HepG2 (cell line): ENCODE data around the gene PTS. TPM values are rescaled to one million over a fixed set of nuclear protein-coding genes. Genes with fewer than 3 reads are reported as not detected.

Experiments
- ASH2L ChIP-seq: fragments of 300-600, 200-600 bp; sonication (generic); IDR thresholded peaks from 2 replicates; pipeline ENCODE4 v1.7.0; 2017; ENCODE audit warnings: low read depth, mild to moderate bottlenecking, moderate library complexity, mixed read lengths, low read length; ENCODE audit not compliant: insufficient read length
- DPF2 ChIP-seq: sonication (generic); formaldehyde crosslinking; IDR thresholded peaks from 2 replicates; pipeline ENCODE4 v1.4.0; 2020; ENCODE audit warnings: mild to moderate bottlenecking, low read depth, missing genetic modification reagents, borderline replicate concordance
- FOXA3 ChIP-seq: IDR thresholded peaks from 2 replicates; pipeline ENCODE4 v1.6.1; 2016; ENCODE audit warnings: missing genetic modification reagents, missing compliant biosample characterization
- PATZ1 ChIP-seq: sonication (generic); formaldehyde crosslinking; IDR thresholded peaks from 2 replicates; pipeline ENCODE4 v1.4.0; 2020; ENCODE audit warnings: missing genetic modification reagents
- RBM22 ChIP-seq: fragments of 200-400 bp; formaldehyde crosslinking; optimal IDR thresholded peaks from 2 replicates; pipeline ENCODE3; 2017; ENCODE audit warnings: mild to moderate bottlenecking, low read length, moderate library complexity
- TEAD3 ChIP-seq: optimal IDR thresholded peaks from 2 replicates; pipeline ENCODE3; 2016; ENCODE audit warnings: borderline replicate concordance
- ZFP90 ChIP-seq: sonication (generic); formaldehyde crosslinking; IDR thresholded peaks from 2 replicates; pipeline ENCODE4 v1.8.0; 2022; ENCODE audit warnings: missing genetic modification reagents, mild to moderate bottlenecking, inconsistent platforms, borderline replicate concordance
- polyA plus RNA-seq, 8 experiments: library from polyadenylated mRNA; depleted of rRNA in 3 of 8; stranded (reverse) in 7 of 8; unstranded in 1 of 8; fragments of >200 nt; fragmentation: Illumina TruSeq in 4 of 8; extraction: Trizol in 4 of 8; gene quantifications; 2 replicates each; pipeline versions ENCODE4 v1.2.1 to v1.2.3, GENCODE V29; 2011 to 2016; ENCODE audit warnings: low read depth in 4 of 8, missing spikeins in 1 of 8, mixed read lengths in 1 of 8; ENCODE audit not compliant: insufficient read depth in 1 of 8
- total RNA-seq, 5 experiments: library from RNA; depleted of rRNA; stranded (reverse); fragments of >200 nt; fragmentation: Illumina TruSeq; extraction: Trizol; gene quantifications; 2 replicates each; pipeline ENCODE4 v1.2.3, GENCODE V29; 2016; ENCODE audit warnings: low read depth in 1 of 5
- TF ChIP-seq, protein P1 (sequence below): sonication (generic); formaldehyde crosslinking; IDR thresholded peaks from 2 replicates; pipeline ENCODE4 v1.4.0; 2020; ENCODE audit warnings: missing genetic modification reagents, borderline replicate concordance
- TF ChIP-seq, protein P2 (sequence below): sonication (generic); formaldehyde crosslinking; IDR thresholded peaks from one replicate; pipeline ENCODE4 v1.5.1; 2020; ENCODE audit warnings: mild to moderate bottlenecking, missing genetic modification reagents; ENCODE audit errors: not compliant biosample characterization

The PTS gene
- total and polyA plus RNA-seq, 2 of the 13 experiments (the other 11 are each of a cell fraction or from before 2014, with no cell fraction given) = 33.6 to 49.3 TPM

- TF ChIP-seq, protein P1, sequence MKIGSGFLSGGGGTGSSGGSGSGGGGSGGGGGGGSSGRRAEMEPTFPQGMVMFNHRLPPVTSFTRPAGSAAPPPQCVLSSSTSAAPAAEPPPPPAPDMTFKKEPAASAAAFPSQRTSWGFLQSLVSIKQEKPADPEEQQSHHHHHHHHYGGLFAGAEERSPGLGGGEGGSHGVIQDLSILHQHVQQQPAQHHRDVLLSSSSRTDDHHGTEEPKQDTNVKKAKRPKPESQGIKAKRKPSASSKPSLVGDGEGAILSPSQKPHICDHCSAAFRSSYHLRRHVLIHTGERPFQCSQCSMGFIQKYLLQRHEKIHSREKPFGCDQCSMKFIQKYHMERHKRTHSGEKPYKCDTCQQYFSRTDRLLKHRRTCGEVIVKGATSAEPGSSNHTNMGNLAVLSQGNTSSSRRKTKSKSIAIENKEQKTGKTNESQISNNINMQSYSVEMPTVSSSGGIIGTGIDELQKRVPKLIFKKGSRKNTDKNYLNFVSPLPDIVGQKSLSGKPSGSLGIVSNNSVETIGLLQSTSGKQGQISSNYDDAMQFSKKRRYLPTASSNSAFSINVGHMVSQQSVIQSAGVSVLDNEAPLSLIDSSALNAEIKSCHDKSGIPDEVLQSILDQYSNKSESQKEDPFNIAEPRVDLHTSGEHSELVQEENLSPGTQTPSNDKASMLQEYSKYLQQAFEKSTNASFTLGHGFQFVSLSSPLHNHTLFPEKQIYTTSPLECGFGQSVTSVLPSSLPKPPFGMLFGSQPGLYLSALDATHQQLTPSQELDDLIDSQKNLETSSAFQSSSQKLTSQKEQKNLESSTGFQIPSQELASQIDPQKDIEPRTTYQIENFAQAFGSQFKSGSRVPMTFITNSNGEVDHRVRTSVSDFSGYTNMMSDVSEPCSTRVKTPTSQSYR (CRISPR knock-in tag) = peak; percentile 85
- TF ChIP-seq PATZ1 (CRISPR knock-in tag) (peak; percentile 52; the same call in 1 of the 2 replicates), RBM22 (no peak), DPF2 (CRISPR knock-in tag) (0 out of 2 replicates have a peak, but pooled peaks have one; percentile 31), ASH2L (peak; percentile 25), TEAD3 (CRISPR knock-in tag) (peak; percentile 47), FOXA3 (CRISPR knock-in tag) (peak; percentile 22; the same call in 1 of the 2 replicates), ZFP90 (CRISPR knock-in tag) (peak; percentile 100)
- TF ChIP-seq, protein P2, sequence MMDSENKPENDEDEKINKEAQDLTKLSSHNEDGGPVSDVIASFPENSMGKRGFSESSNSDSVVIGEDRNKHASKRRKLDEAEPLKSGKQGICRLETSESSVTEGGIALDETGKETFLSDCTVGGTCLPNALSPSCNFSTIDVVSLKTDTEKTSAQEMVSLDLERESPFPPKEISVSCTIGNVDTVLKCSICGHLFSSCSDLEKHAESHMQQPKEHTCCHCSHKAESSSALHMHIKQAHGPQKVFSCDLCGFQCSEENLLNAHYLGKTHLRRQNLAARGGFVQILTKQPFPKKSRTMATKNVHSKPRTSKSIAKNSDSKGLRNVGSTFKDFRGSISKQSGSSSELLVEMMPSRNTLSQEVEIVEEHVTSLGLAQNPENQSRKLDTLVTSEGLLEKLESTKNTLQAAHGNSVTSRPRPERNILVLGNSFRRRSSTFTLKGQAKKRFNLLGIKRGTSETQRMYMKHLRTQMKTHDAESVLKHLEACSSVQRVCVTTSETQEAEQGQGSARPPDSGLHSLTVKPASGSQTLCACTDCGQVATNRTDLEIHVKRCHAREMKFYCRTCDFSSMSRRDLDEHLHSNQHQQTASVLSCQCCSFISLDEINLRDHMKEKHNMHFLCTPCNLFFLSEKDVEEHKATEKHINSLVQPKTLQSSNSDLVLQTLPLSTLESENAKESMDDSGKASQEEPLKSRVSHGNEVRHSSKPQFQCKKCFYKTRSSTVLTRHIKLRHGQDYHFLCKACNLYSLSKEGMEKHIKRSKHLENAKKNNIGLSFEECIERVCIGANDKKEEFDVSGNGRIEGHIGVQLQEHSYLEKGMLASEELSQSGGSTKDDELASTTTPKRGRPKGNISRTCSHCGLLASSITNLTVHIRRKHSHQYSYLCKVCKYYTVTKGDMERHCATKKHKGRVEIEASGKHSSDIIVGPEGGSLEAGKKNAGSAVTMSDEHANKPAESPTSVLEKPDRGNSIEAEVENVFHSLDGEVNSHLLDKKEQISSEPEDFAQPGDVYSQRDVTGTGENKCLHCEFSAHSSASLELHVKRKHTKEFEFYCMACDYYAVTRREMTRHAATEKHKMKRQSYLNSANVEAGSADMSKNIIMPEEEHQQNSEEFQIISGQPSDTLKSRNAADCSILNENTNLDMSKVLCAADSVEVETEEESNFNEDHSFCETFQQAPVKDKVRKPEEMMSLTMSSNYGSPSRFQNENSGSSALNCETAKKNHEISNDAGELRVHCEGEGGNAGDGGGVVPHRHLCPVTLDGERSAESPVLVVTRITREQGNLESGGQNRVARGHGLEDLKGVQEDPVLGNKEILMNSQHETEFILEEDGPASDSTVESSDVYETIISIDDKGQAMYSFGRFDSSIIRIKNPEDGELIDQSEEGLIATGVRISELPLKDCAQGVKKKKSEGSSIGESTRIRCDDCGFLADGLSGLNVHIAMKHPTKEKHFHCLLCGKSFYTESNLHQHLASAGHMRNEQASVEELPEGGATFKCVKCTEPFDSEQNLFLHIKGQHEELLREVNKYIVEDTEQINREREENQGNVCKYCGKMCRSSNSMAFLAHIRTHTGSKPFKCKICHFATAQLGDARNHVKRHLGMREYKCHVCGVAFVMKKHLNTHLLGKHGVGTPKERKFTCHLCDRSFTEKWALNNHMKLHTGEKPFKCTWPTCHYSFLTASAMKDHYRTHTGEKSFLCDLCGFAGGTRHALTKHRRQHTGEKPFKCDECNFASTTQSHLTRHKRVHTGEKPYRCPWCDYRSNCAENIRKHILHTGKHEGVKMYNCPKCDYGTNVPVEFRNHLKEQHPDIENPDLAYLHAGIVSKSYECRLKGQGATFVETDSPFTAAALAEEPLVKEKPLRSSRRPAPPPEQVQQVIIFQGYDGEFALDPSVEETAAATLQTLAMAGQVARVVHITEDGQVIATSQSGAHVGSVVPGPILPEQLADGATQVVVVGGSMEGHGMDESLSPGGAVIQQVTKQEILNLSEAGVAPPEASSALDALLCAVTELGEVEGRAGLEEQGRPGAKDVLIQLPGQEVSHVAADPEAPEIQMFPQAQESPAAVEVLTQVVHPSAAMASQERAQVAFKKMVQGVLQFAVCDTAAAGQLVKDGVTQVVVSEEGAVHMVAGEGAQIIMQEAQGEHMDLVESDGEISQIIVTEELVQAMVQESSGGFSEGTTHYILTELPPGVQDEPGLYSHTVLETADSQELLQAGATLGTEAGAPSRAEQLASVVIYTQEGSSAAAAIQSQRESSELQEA = no peak
Measured at GRCh38 chr11:112231952-112232351, 5.7 kb downstream of the PTS start (continued).
